ENCODE measurements around the gene CACNA2D2. TPM values are rescaled to one million over a fixed set of nuclear protein-coding genes. Genes with fewer than 3 reads are reported as not detected.

Gene CACNA2D2
- polyA plus RNA-seq, 1 of the 3 experiments (the other 2 are of a cell fraction), result 1.1 TPM

DNA sequence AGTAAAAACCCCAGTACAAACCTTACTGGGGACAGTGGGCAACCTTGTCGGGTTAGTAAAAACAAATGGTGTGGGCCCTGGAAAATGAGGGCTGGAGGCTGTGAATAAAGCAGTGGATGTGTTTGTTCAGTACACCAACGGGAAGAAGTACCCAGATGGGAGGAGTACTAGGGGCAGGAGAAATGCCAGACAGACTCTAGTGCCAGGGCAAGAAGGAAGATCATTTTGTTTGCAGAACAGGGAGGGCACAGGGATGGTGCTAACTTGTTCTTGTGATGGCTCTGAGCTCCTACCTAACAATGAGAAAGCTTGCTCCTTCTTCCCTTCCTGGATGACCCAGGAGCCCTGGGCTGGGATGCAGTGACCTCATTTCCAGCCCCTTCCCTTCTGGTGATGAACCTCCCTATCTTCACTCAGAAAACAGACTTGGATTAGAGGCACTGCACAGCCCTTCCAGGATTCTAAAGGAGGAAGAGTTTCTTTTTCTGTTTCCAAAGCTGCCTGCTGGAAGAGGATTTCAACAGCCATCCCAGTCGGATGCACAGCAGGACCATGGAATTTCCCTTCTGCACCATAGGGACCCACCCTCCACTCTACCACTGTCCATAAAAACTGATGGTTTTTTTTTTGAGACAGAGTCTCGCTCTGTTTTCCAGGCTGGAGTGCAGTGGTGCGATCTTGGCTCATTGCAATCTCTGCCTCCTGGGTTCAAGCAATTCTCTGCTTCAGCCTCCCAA is 168.9 kb downstream of the CACNA2D2 start:
- Histone ChIP-seq H3F3A (replicated peaks; ENCODE audit: insufficient read depth) (peaks cover 19% of the 10 kb centered on the region), H3K9me3 (no peaks in the 10 kb centered on the region), H3K9ac (peak overlapping the region; percentile 13; the same call in 1 of the 2 replicates), H3K79me2 (ENCODE audit: insufficient read depth) (peaks cover 76% of the 10 kb centered on the region), H3K4me1 (ENCODE audit: control insufficient read depth in 1 of 2, insufficient read depth in 2 of 2, low read depth in 1 of 2, low read length in 1 of 2) (peaks cover 10 to 33% of the 10 kb centered on the region in 2 experiments), H2AFZ (ENCODE audit: low read depth) (no peak overlapping the region), H3K4me2 (peak overlapping the region; percentile 61), H4K20me1 (ENCODE audit: insufficient read depth) (peaks cover 10% of the 10 kb centered on the region; the same call in 1 of the 2 replicates), H3K4me3 (ENCODE audit: low read depth in 2 of 2, low read length in 1 of 2) (peak overlapping the region in 1 of 2 experiments; percentile 24; a peak in 1 of 4 replicates), H3K9me2 (no peaks in the 10 kb centered on the region), H3K27me3 (ENCODE audit: insufficient read depth) (no peaks in the 10 kb centered on the region), H3K27ac (ENCODE audit: low read depth in 2 of 2, low read length in 1 of 2) (peak overlapping the region in 1 of 2 experiments; percentile 11; a peak in 1 of 4 replicates), H3K36me3 (replicated peaks in 1 of 2; ENCODE audit: control insufficient read depth in 1 of 2, insufficient read depth in 2 of 2, low read length in 1 of 2) (peaks cover 10 to 27% of the 10 kb centered on the region in 2 experiments)
- ChIA-PET POLR2A (interaction anchor here (1.7 kb wide), 1 partner anchor 13 kb away, joined by 3 read pairs; the partner anchor contains the start of gene HYAL2), CTCF (interaction anchor here (1.4 to 6.8 kb wide), 3 partner anchors 12 to 281 kb away, joined by 3 to 60 read pairs (median 40); partner anchors contain the start of genes CYB561D2, HYAL2 and NPRL2)
- DNase-seq, result no peak
- TF ChIP-seq GATA2 (CRISPR knock-in tag; IDR thresholded peaks at IDR 0.05) (no peak), SIN3A (IDR thresholded peaks at IDR 0.05; ENCODE audit: borderline replicate concordance, low read depth, low read length) (no peak), JUND (IDR thresholded peaks at IDR 0.05) (no peak), FOXJ3 (CRISPR knock-in tag; IDR thresholded peaks at IDR 0.05) (no peak), POLR2AphosphoS5 (IDR thresholded peaks at IDR 0.05; ENCODE audit: low read depth, low read length) (no peak), EZH2phosphoT487 (IDR thresholded peaks at IDR 0.05; ENCODE audit: borderline replicate concordance, low read depth) (no peak), RAD21 (IDR thresholded peaks at IDR 0.05; ENCODE audit: low read length) (no peak), MEF2A (IDR thresholded peaks at IDR 0.05; ENCODE audit: borderline replicate concordance, low read depth) (no peak), MAX (IDR thresholded peaks at IDR 0.05; ENCODE audit: low read depth) (no peak), CHD2 (IDR thresholded peaks at IDR 0.05; ENCODE audit: low read length, partially characterized antibody) (no peak), YY1 (IDR thresholded peaks at IDR 0.05; ENCODE audit: low read depth) (no peak), ELF1 (IDR thresholded peaks at IDR 0.05) (no peak), IRF3 (IDR thresholded peaks at IDR 0.05; ENCODE audit: low read depth, low read length) (no peak), TEAD4 (IDR thresholded peaks at IDR 0.05; ENCODE audit: borderline replicate concordance, insufficient read depth) (no peak), EP300 (IDR thresholded peaks at IDR 0.05; ENCODE audit: borderline replicate concordance in 1 of 2, low read depth in 1 of 2, low read length in 1 of 2) (no peak), RXRA (IDR thresholded peaks at IDR 0.05; ENCODE audit: borderline replicate concordance, low read depth) (no peak)
- TF ChIP-seq, protein P1, sequence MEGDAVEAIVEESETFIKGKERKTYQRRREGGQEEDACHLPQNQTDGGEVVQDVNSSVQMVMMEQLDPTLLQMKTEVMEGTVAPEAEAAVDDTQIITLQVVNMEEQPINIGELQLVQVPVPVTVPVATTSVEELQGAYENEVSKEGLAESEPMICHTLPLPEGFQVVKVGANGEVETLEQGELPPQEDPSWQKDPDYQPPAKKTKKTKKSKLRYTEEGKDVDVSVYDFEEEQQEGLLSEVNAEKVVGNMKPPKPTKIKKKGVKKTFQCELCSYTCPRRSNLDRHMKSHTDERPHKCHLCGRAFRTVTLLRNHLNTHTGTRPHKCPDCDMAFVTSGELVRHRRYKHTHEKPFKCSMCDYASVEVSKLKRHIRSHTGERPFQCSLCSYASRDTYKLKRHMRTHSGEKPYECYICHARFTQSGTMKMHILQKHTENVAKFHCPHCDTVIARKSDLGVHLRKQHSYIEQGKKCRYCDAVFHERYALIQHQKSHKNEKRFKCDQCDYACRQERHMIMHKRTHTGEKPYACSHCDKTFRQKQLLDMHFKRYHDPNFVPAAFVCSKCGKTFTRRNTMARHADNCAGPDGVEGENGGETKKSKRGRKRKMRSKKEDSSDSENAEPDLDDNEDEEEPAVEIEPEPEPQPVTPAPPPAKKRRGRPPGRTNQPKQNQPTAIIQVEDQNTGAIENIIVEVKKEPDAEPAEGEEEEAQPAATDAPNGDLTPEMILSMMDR (IDR thresholded peaks at IDR 0.05), result no peak
- TF ChIP-seq, protein P2, sequence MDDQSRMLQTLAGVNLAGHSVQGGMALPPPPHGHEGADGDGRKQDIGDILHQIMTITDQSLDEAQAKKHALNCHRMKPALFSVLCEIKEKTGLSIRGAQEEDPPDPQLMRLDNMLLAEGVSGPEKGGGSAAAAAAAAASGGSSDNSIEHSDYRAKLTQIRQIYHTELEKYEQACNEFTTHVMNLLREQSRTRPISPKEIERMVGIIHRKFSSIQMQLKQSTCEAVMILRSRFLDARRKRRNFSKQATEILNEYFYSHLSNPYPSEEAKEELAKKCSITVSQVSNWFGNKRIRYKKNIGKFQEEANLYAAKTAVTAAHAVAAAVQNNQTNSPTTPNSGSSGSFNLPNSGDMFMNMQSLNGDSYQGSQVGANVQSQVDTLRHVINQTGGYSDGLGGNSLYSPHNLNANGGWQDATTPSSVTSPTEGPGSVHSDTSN (IDR thresholded peaks at IDR 0.05), result no peak
- TF ChIP-seq, protein P3, sequence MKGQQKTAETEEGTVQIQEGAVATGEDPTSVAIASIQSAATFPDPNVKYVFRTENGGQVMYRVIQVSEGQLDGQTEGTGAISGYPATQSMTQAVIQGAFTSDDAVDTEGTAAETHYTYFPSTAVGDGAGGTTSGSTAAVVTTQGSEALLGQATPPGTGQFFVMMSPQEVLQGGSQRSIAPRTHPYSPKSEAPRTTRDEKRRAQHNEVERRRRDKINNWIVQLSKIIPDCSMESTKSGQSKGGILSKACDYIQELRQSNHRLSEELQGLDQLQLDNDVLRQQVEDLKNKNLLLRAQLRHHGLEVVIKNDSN (IDR thresholded peaks at IDR 0.05; ENCODE audit: borderline replicate concordance, low read depth), result no peak
- TF ChIP-seq, protein P4, sequence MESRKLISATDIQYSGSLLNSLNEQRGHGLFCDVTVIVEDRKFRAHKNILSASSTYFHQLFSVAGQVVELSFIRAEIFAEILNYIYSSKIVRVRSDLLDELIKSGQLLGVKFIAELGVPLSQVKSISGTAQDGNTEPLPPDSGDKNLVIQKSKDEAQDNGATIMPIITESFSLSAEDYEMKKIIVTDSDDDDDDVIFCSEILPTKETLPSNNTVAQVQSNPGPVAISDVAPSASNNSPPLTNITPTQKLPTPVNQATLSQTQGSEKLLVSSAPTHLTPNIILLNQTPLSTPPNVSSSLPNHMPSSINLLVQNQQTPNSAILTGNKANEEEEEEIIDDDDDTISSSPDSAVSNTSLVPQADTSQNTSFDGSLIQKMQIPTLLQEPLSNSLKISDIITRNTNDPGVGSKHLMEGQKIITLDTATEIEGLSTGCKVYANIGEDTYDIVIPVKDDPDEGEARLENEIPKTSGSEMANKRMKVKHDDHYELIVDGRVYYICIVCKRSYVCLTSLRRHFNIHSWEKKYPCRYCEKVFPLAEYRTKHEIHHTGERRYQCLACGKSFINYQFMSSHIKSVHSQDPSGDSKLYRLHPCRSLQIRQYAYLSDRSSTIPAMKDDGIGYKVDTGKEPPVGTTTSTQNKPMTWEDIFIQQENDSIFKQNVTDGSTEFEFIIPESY (IDR thresholded peaks at IDR 0.05; ENCODE audit: borderline replicate concordance, low read depth), result no peak
- WGBS (ENCODE audit: low lambda C conversion rate), result 79% methylated on average over 5 of the region's 5 CpGs

All from SK-N-SH (cell line).